Peyer's patch (tissue), 4 donors: Measurements from ENCODE around the gene AGBL3.
"Not testable (repeated sequence)": the region's sequence is repeated elsewhere in the genome, so short reads cannot be mapped to it uniquely, and the experiment has no call there.

Experiments used
- CTCF ChIP-seq, 6 experiments: fragments of 450-650 bp in 4 of 6; fragments of 200-600 bp in 2 of 6; sonication (generic) in 1 of 6; IDR thresholded peaks; one replicate each; pipeline ENCODE4 v1.5.1; 2017 to 2019; ENCODE audit warnings: antibody characterized with exemption in 6 of 6, mild to moderate bottlenecking in 3 of 6, moderate library complexity in 1 of 6
- POLR2A ChIP-seq, 2 donors: fragments of 450-650 bp; IDR thresholded peaks; one replicate each; pipeline ENCODE4 v1.5.1; 2017; ENCODE audit warnings: antibody characterized with exemption in 2 of 2, mild to moderate bottlenecking in 2 of 2, moderate library complexity in 2 of 2

- not testable (repeated sequence) for TF ChIP-seq CTCF, POLR2A (IDR thresholded peaks at IDR 0.05)
Observed at GRCh38 chr7:135124631-135125030, 138.3 kb downstream of the AGBL3 start.
